ENCODE data around the gene DNAH14. TPM values are rescaled to one million over a fixed set of nuclear protein-coding genes. Genes with fewer than 3 reads are reported as not detected.

DNAH14 gene
- total RNA-seq, 4 donors from 2014 or later = 1.5 to 14.1 (median 3.3) TPM

DNA sequence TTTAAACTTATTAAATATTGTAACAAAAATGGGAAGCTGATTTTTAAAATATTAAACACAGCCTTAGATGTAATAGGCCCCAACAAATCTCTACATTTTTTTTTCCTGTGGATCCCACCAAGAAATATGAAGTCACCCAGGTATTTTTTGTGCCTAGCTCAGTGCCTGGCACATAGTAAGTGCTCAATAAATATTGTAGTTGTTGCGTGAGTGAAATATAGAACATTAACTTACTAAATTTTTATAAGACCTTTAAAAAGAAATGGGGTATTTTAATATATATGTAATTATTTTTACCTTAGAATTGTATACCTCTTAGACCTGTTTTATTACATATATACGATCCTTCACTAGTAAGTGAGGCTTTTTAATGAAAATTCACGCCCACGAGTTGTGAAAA is 569 bp upstream of the DNAH14 start:
- TF ChIP-seq CTCF (IDR thresholded peaks at IDR 0.05; ENCODE audit: low read depth) = no peak

GRCh38 chr1:224931605-224932004 is 2.1 kb downstream of the DNAH14 start:
- TF ChIP-seq CTCF (IDR thresholded peaks at IDR 0.05; ENCODE audit: low read depth) = no peak

DNA sequence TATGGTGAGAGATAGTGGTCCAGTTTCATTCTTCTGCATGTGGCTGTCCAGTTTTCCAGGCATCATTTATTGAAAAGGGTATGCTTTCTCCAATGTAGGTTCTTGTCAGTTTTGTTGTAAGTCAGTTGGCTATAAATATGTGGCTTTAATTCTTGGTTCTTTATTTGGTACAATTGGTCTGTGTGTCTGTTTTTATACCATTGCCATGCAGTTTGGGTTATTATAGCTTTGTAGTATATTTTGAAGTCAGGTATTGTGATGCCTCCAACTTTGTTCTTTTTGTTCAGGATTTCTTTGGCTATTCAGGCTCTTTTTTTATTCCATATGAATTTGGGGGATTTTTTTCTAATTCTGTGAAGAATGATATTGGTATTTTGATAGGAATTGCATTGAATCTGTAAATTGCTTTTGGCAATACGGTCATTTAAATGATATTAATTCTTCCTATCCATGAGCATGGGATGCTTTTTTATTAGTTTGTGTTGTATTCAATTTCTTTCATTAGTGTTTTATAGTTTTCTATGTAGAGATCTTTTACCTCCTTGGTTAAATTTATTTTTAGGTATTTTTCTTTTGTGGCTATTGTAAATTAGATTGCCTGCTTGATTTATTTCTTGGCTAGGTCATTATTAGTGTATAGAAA is 3.3 kb downstream of the DNAH14 start:
- no peak for TF ChIP-seq CTCF (IDR thresholded peaks at IDR 0.05; ENCODE audit: low read depth)

- no peak for TF ChIP-seq CTCF (IDR thresholded peaks at IDR 0.05; ENCODE audit: low read depth)
These were observed 4.1 kb downstream of the DNAH14 start for GRCh38 chr1:224933584-224933983.

GRCh38 chr1:224938652-224939051 is 9.2 kb downstream of the DNAH14 start:
- TF ChIP-seq CTCF (IDR thresholded peaks at IDR 0.05; ENCODE audit: low read depth) = no peak

GRCh38 chr1:224939844-224940425 is 10.5 kb downstream of the DNAH14 start:
- no peak for TF ChIP-seq CTCF (IDR thresholded peaks at IDR 0.05; ENCODE audit: low read depth)

- TF ChIP-seq CTCF (IDR thresholded peaks at IDR 0.05; ENCODE audit: low read depth) = no peak
These were observed 28.2 kb downstream of the DNAH14 start for GRCh38 chr1:224957696-224958095.
